Lower lobe of right lung (tissue), 2 donors: ENCODE measurements around the gene CCDC33. TPM values are rescaled to one million over a fixed set of nuclear protein-coding genes. Genes with fewer than 3 reads are reported as not detected.

Experiments
- ATAC-seq, 2 donors: fragments of 200-7000 bp; cut with Tn5 transposase; one replicate each; pipeline ENCODE4 v1.9.1; 2020 to 2022; ENCODE audit warnings: mild to moderate bottlenecking in 2 of 2, moderate library complexity in 2 of 2
- DNase-seq: peaks from one replicate; pipeline ENCODE4 v3.0.0-alpha.2; 2020
- H3K27ac ChIP-seq: fragments of 200-600 bp; one replicate; pipeline ENCODE4 v1.8.0; 2022
- H3K27me3 ChIP-seq: fragments of 200-600 bp; one replicate; pipeline ENCODE4 v1.8.0; 2022; ENCODE audit warnings: low read depth
- H3K36me3 ChIP-seq: fragments of 200-600 bp; one replicate; pipeline ENCODE4 v1.8.0; 2022; ENCODE audit warnings: mild to moderate bottlenecking
- H3K4me1 ChIP-seq: fragments of 200-600 bp; one replicate; pipeline ENCODE4 v1.8.0; 2022
- H3K4me3 ChIP-seq: fragments of 200-600 bp; one replicate; pipeline ENCODE4 v1.8.0; 2022; ENCODE audit warnings: mild to moderate bottlenecking
- H3K9me3 ChIP-seq: fragments of 200-600 bp; one replicate; pipeline ENCODE4 v1.8.0; 2022
- intact Hi-C: fragments of 100-400 bp; cut with DNase I; formaldehyde crosslinking; loops from one replicate; pipeline ENCODE4 v1.11.0; 2022
- total RNA-seq: library from RNA; stranded (reverse); fragmentation: NEBNext Ultra II Directional; extraction: Animal tissue kit (Norgen Biotek cat#: 25700); gene quantifications from one replicate; pipeline ENCODE4 v1.2.1, GENCODE V29; 2021
- TF ChIP-seq, protein P1 (sequence below): fragments of 200-600 bp; IDR thresholded peaks from one replicate; pipeline ENCODE4 v1.8.0; 2022; ENCODE audit warnings: antibody characterized with exemption, mild to moderate bottlenecking
- donor health status: DM: no; HTN: yes; CAD: no; lungs with severe emphysema.

The CCDC33 gene
- total RNA-seq, 1 donor from 2014 or later = 5.9 TPM

DNA sequence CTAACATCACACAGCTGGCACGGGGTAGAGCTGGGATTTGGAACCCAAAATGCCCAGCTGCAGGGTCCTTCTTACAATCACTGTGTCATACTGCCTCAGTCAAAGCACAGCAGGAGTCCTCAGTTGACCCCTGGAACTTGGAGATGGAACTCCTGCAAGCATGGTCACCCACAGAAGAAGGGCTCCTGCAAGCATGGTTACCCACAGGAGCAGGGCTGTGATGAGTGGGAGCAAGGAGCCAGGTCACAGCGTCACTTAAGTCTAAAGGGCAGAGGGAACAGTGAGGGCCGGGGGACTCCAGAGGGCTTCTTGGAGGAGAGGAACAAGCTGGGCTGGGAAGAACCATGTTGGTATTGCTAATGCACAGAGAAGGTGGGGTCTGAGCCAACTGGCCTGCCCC lies 24.9 kb downstream of the CCDC33 start:
- ATAC-seq = no peak
- intact Hi-C loops = no loop called here
- peaks cover 15% of the 10 kb centered on the region for H3K27me3 ChIP-seq

DNA sequence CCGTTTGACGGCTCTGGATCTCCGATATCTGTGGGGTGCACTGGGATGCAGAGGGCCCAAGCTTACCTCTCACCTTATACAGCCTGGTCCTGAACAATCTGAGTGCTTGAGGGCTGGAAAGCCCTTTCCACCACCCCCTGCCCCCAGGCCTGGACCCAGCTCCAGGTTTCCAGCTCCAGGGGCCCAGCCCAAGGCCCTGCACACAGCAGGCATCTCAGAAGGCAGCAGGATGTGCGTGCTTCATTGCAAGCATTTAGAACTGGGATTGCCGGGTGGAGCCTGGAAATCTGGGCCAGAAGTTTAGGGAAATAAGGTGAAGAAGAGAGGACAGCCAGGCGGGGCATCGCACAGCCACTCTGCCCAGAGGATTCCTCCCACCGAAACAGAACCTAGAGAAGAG lies 25.6 kb downstream of the CCDC33 start:
- Histone ChIP-seq H3K4me3 (no peak overlapping the region), H3K4me1 (no peaks in the 10 kb centered on the region), H3K27me3 (peaks cover 18% of the 10 kb centered on the region), H3K27ac (no peak overlapping the region), H3K36me3 (no peaks in the 10 kb centered on the region), H3K9me3 (no peaks in the 10 kb centered on the region)
- TF ChIP-seq, protein P1, sequence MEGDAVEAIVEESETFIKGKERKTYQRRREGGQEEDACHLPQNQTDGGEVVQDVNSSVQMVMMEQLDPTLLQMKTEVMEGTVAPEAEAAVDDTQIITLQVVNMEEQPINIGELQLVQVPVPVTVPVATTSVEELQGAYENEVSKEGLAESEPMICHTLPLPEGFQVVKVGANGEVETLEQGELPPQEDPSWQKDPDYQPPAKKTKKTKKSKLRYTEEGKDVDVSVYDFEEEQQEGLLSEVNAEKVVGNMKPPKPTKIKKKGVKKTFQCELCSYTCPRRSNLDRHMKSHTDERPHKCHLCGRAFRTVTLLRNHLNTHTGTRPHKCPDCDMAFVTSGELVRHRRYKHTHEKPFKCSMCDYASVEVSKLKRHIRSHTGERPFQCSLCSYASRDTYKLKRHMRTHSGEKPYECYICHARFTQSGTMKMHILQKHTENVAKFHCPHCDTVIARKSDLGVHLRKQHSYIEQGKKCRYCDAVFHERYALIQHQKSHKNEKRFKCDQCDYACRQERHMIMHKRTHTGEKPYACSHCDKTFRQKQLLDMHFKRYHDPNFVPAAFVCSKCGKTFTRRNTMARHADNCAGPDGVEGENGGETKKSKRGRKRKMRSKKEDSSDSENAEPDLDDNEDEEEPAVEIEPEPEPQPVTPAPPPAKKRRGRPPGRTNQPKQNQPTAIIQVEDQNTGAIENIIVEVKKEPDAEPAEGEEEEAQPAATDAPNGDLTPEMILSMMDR = no peak
- intact Hi-C loops = no loop called here
- DNase-seq (no peak), ATAC-seq (no peak)

More for the DNA sequence above, 24.9 kb downstream of the CCDC33 start:
- Histone ChIP-seq H3K4me1 (no peaks in the 10 kb centered on the region), H3K9me3 (no peaks in the 10 kb centered on the region), H3K27ac (no peak overlapping the region), H3K4me3 (no peak overlapping the region), H3K36me3 (no peaks in the 10 kb centered on the region)
- DNase-seq = no peak
- TF ChIP-seq, protein P1 = no peak

DNA sequence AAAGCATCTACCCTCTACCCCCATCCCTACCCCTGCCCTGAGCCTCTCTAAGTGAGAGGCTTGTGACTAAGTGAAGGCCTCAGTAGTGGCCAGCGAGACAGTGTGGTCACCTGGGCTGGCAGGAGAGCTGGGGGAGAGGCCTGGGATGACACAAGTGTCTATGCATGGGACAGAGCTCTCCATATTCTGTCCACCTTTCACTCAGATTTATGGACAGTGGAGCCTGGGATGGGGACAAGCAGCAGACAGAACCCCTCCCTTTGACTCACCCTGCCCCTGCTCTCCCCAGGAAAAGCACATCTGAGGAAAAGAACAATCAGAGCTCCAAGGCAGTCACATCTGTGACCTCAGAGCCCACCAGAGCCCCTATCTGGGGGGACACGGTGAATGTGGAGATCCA lies 26.0 kb downstream of the CCDC33 start:
- no peak for ATAC-seq
- TF ChIP-seq, protein P1 = no peak
- no peak for DNase-seq
- H3K27ac ChIP-seq = no peak overlapping the region
- H3K36me3 ChIP-seq = no peaks in the 10 kb centered on the region
- H3K4me1 ChIP-seq = no peaks in the 10 kb centered on the region
- peaks cover 16% of the 10 kb centered on the region for H3K27me3 ChIP-seq
- H3K9me3 ChIP-seq = no peaks in the 10 kb centered on the region
- H3K4me3 ChIP-seq = no peak overlapping the region
- intact Hi-C loops = no loop called here

DNA sequence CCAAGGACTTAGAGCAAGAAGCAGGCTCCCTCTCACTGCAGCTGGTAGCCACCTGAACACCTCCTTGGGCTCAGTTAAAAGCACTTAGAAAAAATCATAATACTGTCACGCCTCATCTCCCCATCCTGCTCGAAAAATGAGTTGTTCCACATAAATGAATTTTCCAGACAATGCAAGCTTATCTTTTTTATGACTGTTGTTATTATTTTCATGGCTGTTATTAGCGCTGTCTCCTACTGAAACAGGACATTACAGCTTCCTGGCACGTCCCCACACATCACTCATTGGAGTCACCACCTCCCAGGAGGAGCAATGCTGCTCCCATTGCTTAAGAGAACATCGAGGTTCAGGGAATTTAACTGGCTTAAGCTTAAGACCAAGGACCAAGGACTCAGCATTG lies 26.5 kb downstream of the CCDC33 start:
- ATAC-seq (no peak), DNase-seq (no peak)
- H3K27me3 ChIP-seq = peaks cover 19% of the 10 kb centered on the region
- no peak overlapping the region for H3K4me3 ChIP-seq
- intact Hi-C loops = no loop called here
- H3K4me1 ChIP-seq = no peaks in the 10 kb centered on the region
- no peaks in the 10 kb centered on the region for H3K9me3 ChIP-seq
- no peak overlapping the region for H3K27ac ChIP-seq
- TF ChIP-seq, protein P1 = no peak
- no peaks in the 10 kb centered on the region for H3K36me3 ChIP-seq

DNA sequence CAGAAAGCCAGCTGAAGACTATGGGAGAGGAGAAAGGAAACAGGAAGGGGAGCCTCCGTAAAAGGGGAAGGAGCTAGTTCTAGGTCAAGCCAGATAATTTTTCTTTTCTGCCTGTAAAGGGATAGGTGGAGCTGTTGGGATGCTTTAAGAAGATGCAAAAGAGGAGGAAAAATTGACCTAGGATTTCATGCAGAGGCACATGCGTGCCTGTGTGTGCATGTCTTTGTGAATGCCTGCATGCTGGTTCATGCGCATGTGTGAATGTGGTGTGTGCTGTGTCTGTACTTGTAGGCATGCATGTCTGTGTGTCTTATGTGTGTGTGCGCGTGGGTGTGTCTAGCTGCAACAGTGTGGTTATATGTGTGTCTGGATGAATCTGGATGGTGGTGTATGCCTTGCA lies 27.3 kb downstream of the CCDC33 start:
- Histone ChIP-seq H3K36me3 (no peaks in the 10 kb centered on the region), H3K9me3 (no peaks in the 10 kb centered on the region), H3K27me3 (peaks cover 22% of the 10 kb centered on the region), H3K4me3 (no peak overlapping the region), H3K27ac (no peak overlapping the region), H3K4me1 (no peaks in the 10 kb centered on the region)
- intact Hi-C loops = no loop called here
- ATAC-seq (no peak), DNase-seq (no peak)
- TF ChIP-seq, protein P1 = no peak

DNA sequence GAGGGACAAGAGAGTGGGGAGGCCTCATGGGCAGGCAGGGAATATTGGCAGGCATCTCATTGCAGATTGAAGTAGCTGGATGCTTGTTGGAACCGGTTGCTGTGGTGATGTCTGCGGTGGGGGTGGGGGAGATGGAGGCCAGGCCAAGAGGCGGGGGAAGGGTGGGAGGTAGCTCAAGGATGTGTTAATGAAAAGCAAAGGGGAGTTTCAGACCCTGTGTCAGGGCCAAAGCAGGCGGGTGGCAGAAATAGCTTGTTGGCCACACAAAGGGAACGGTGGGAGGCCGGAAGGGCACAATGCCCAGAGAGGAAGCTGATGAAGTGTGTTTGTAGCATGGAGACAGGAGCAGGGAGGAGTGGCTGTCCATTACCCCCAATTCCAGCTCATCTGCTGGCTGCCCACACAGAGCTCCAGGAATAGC lies 28.0 kb downstream of the CCDC33 start:
- ATAC-seq = no peak
- H3K4me1 ChIP-seq = no peaks in the 10 kb centered on the region
- no peaks in the 10 kb centered on the region for H3K36me3 ChIP-seq
- H3K27ac ChIP-seq = no peak overlapping the region
- no peak overlapping the region for H3K4me3 ChIP-seq
- TF ChIP-seq, protein P1 = no peak
- peaks cover 26% of the 10 kb centered on the region for H3K27me3 ChIP-seq
- no peaks in the 10 kb centered on the region for H3K9me3 ChIP-seq
- intact Hi-C loops = no loop called here
- DNase-seq = no peak
